ENCODE data around the gene AKAP6. TPM values are rescaled to one million over a fixed set of nuclear protein-coding genes. Genes with fewer than 3 reads are reported as not detected.

The AKAP6 gene
- polyA plus RNA-seq, 2 donors: 1.5 to 1.6 TPM

DNA sequence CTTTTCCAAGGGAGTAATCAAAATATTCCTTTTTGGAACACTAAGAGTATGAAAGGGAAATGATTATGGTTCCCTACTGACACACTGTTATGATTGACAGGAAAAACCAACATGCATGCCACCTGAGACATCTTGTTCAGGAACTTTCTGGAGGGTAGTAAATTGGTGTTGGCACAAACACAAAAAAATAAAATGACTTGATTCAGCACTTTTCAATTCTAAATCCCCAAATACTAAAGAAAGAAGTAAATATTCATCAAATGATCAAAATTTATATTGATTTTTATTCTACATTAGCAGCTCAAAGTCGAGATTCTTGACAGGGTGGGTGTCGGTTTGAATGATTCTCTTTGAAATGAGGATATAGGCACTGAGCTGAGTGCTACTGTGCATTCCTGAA lies 338.2 kb downstream of the AKAP6 start:
- Histone ChIP-seq H3K36me3 (ENCODE audit: control insufficient read depth in 2 of 2, insufficient read depth in 2 of 2, low read length in 1 of 2) (no peaks in the 10 kb centered on the region), H3K27ac (ENCODE audit: low read depth in 2 of 2, low read length in 1 of 2) (no peak overlapping the region), H3K9me3 (ENCODE audit: control insufficient read depth in 2 of 2, insufficient read depth in 1 of 2, low read depth in 1 of 2, low read length in 1 of 2) (no peaks in the 10 kb centered on the region), H3K4me1 (ENCODE audit: control insufficient read depth in 2 of 2, insufficient read depth in 2 of 2, low read length in 1 of 2) (no peaks in the 10 kb centered on the region), H3K27me3 (ENCODE audit: control insufficient read depth in 1 of 2, insufficient read depth in 2 of 2, low read length in 2 of 2) (no peaks in the 10 kb centered on the region), H3K4me3 (ENCODE audit: low read depth in 1 of 2, low read length in 2 of 2) (no peak overlapping the region)
- 63 to 74% methylated on average over 2 of the region's 2 CpGs for WGBS, 2 donors

DNA sequence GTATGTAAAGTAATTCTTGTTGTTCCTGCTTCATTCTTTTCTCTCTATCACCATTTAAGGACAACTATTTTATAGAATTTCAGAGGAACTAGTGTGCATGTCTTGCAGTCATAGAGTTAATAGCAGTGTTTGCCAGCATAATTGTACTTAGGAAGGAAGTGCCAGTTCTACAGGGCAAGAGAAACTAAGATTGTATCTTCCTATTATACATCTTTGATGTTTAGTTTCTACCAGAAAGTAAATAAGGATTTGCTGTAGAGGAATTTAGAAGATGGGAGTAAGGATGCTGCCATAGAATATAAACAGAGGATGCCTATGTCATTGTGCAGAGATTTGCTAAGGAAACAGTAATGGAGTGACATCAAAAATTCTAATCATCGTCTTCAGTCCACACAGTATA lies 338.7 kb downstream of the AKAP6 start:
- H3K27ac ChIP-seq (ENCODE audit: low read depth in 2 of 2, low read length in 1 of 2): no peak overlapping the region
- no peaks in the 10 kb centered on the region for H3K4me1 ChIP-seq (ENCODE audit: control insufficient read depth in 2 of 2, insufficient read depth in 2 of 2, low read length in 1 of 2)
- 75 to 81% methylated on average over 1 of the region's 1 CpG for WGBS, 2 donors
- H3K27me3 ChIP-seq (ENCODE audit: control insufficient read depth in 1 of 2, insufficient read depth in 2 of 2, low read length in 2 of 2): no peaks in the 10 kb centered on the region
- no peaks in the 10 kb centered on the region for H3K9me3 ChIP-seq (ENCODE audit: control insufficient read depth in 2 of 2, insufficient read depth in 1 of 2, low read depth in 1 of 2, low read length in 1 of 2)
- H3K36me3 ChIP-seq (ENCODE audit: control insufficient read depth in 2 of 2, insufficient read depth in 2 of 2, low read length in 1 of 2): no peaks in the 10 kb centered on the region
- no peak overlapping the region for H3K4me3 ChIP-seq (ENCODE audit: low read depth in 1 of 2, low read length in 2 of 2)

DNA sequence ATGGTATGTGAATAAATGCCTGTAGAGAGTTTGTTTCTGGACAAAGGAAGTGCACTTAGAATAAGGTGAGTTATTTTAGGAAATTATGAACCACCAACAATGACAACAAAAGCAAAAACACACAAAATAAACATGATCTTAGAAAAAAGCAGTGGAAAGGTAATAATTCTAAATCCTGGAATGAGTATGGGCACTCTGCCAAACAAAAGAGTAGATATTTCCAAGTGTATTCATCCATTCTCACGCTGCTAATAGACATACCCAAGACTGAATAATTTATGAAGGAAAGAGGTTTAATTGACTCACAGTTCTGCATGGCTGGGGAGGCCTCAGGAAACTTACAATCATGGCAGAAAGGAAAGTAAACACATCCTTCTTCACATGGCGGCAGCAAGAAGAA lies 340.3 kb downstream of the AKAP6 start:
- WGBS, 2 donors: 71 to 79% methylated on average over 2 of the region's 2 CpGs
- no peak overlapping the region for H3K27ac ChIP-seq (ENCODE audit: low read depth in 2 of 2, low read length in 1 of 2)
- no peak overlapping the region for H3K4me3 ChIP-seq (ENCODE audit: low read depth in 1 of 2, low read length in 2 of 2)
- H3K4me1 ChIP-seq (ENCODE audit: control insufficient read depth in 2 of 2, insufficient read depth in 2 of 2, low read length in 1 of 2): no peaks in the 10 kb centered on the region
- no peaks in the 10 kb centered on the region for H3K36me3 ChIP-seq (ENCODE audit: control insufficient read depth in 2 of 2, insufficient read depth in 2 of 2, low read length in 1 of 2)
- H3K27me3 ChIP-seq (ENCODE audit: control insufficient read depth in 1 of 2, insufficient read depth in 2 of 2, low read length in 2 of 2): no peaks in the 10 kb centered on the region
- no peaks in the 10 kb centered on the region for H3K9me3 ChIP-seq (ENCODE audit: control insufficient read depth in 2 of 2, insufficient read depth in 1 of 2, low read depth in 1 of 2, low read length in 1 of 2)

DNA sequence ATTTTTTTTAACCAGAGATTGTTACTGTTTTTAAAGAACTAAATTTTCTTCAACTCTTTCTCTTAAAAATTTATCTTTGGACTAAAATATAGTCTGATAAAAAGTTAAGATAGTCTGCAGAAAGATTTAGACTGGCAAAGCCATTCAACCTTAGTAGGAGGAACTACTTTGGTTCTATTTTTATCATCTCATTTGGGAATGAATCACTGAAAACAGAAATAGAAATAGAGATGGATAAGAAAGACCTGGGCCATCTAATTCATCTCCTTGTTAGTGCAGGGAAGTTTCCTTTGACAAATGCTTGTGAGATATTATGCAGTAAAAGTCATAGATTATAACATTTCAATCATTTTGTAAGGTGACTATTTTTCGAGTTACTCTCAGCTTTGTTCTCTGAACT lies 346.3 kb downstream of the AKAP6 start:
- no peaks in the 10 kb centered on the region for H3K27me3 ChIP-seq (ENCODE audit: control insufficient read depth in 1 of 2, insufficient read depth in 2 of 2, low read length in 2 of 2)
- H3K9me3 ChIP-seq (ENCODE audit: control insufficient read depth in 2 of 2, insufficient read depth in 1 of 2, low read depth in 1 of 2, low read length in 1 of 2): no peaks in the 10 kb centered on the region
- H3K27ac ChIP-seq (ENCODE audit: low read depth in 2 of 2, low read length in 1 of 2): no peak overlapping the region
- no peak overlapping the region for H3K4me3 ChIP-seq (ENCODE audit: low read depth in 1 of 2, low read length in 2 of 2)
- WGBS, 2 donors: 86 to 92% methylated on average over 1 of the region's 1 CpG
- H3K4me1 ChIP-seq (ENCODE audit: control insufficient read depth in 2 of 2, insufficient read depth in 2 of 2, low read length in 1 of 2): no peaks in the 10 kb centered on the region
- H3K36me3 ChIP-seq (ENCODE audit: control insufficient read depth in 2 of 2, insufficient read depth in 2 of 2, low read length in 1 of 2): no peaks in the 10 kb centered on the region

DNA sequence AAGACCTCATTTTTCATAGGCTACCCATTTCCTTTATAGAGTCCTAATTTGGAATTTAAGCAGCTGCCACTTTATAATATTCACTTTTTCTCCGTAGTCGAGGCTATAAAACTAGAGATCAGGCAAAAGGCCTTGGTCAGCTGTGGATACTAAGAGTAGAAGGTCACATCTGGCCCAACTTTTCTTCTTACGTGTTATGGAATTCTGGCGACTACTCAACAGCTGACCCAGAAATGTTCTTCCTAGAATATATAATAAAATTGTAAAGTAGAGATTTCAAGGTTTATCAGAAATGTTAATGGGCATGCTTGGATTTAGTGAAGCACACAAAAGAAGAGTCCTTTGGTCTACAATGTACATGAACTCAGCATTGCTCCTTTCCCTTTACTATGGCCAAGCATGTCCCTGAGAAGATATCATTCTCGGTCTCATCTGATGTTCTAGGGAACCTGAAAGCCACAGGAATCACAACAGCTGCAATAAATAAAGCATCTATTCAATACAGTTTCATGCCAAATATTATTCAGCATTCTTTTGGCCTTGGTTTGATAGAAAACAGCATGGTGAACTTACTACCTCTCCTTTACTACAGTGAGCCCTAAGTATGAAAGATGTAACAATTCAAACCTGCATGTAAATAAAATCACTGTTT lies 348.2 kb downstream of the AKAP6 start:
- 86 to 89% methylated on average over 5 of the region's 5 CpGs for WGBS, 2 donors
- H3K4me1 ChIP-seq (ENCODE audit: control insufficient read depth in 2 of 2, insufficient read depth in 2 of 2, low read length in 1 of 2): no peaks in the 10 kb centered on the region
- no peak overlapping the region for H3K4me3 ChIP-seq (ENCODE audit: low read depth in 1 of 2, low read length in 2 of 2)
- H3K9me3 ChIP-seq (ENCODE audit: control insufficient read depth in 2 of 2, insufficient read depth in 1 of 2, low read depth in 1 of 2, low read length in 1 of 2): no peaks in the 10 kb centered on the region
- no peaks in the 10 kb centered on the region for H3K27me3 ChIP-seq (ENCODE audit: control insufficient read depth in 1 of 2, insufficient read depth in 2 of 2, low read length in 2 of 2)
- no peaks in the 10 kb centered on the region for H3K36me3 ChIP-seq (ENCODE audit: control insufficient read depth in 2 of 2, insufficient read depth in 2 of 2, low read length in 1 of 2)
- H3K27ac ChIP-seq (ENCODE audit: low read depth in 2 of 2, low read length in 1 of 2): no peak overlapping the region

DNA sequence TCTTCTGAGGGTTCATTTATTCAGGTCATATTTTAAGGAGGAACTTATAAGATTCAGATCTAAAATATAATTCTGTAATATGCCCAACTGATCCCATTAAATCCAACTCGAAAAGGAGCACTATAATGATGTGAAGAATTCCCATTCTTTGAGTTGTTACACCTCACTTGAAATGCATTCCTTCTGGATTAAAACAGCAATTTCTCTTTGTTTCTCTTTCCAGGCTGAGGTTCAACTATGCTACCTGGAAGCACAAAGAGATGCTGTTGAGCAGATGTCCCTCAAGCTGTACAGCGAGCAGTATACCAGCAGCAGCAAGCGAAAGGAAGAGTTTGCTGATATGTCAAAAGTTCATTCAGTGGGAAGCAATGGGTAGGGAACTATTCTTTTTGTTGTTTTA lies 349.0 kb downstream of the AKAP6 start:
- H3K4me3 ChIP-seq (ENCODE audit: low read depth in 1 of 2, low read length in 2 of 2): no peak overlapping the region

DNA sequence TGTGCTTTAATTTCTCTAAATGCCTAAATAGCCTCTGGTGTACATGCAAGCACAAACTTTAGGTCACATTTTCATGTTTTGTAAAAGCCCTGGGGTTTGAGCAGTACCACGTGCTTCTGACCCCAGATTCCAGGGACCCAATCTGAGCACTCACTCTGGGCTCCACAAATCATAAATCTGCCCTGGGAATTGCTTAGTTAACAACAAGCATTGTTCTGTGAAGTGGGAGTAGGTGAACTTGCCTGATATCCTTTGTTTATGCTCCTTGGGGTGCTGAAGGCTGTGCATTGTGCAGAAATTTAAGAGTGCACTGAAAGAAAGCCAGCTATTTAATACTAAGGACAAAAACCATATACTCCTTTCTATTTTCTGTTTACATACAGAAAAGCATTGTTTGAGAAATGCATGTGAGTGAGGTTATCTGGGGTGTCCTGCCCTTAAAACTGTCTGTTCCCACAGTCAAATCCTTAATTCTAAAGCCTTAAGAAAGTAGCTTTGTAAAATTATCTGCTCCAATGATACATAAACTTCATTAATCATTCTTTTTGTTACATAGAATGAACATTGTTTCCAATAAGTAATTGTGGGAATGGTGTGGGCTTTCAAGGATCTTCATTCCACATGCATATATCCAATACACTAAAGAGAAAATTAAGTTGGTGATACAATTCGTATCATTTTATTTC lies 351.0 kb downstream of the AKAP6 start:
- 77 to 83% methylated on average over 2 of the region's 2 CpGs for WGBS, 2 donors
- Histone ChIP-seq H3K27me3 (ENCODE audit: control insufficient read depth in 1 of 2, insufficient read depth in 2 of 2, low read length in 2 of 2) (no peaks in the 10 kb centered on the region), H3K27ac (ENCODE audit: low read depth in 2 of 2, low read length in 1 of 2) (no peak overlapping the region), H3K9me3 (ENCODE audit: control insufficient read depth in 2 of 2, insufficient read depth in 1 of 2, low read depth in 1 of 2, low read length in 1 of 2) (no peaks in the 10 kb centered on the region), H3K36me3 (ENCODE audit: control insufficient read depth in 2 of 2, insufficient read depth in 2 of 2, low read length in 1 of 2) (no peaks in the 10 kb centered on the region), H3K4me3 (ENCODE audit: low read depth in 1 of 2, low read length in 2 of 2) (no peak overlapping the region), H3K4me1 (ENCODE audit: control insufficient read depth in 2 of 2, insufficient read depth in 2 of 2, low read length in 1 of 2) (no peaks in the 10 kb centered on the region)

More for the DNA sequence above, 349.0 kb downstream of the AKAP6 start:
- H3K27me3 ChIP-seq (ENCODE audit: control insufficient read depth in 1 of 2, insufficient read depth in 2 of 2, low read length in 2 of 2): no peaks in the 10 kb centered on the region
- no peaks in the 10 kb centered on the region for H3K4me1 ChIP-seq (ENCODE audit: control insufficient read depth in 2 of 2, insufficient read depth in 2 of 2, low read length in 1 of 2)
- H3K36me3 ChIP-seq (ENCODE audit: control insufficient read depth in 2 of 2, insufficient read depth in 2 of 2, low read length in 1 of 2): no peaks in the 10 kb centered on the region
- no peak overlapping the region for H3K27ac ChIP-seq (ENCODE audit: low read depth in 2 of 2, low read length in 1 of 2)
- no peaks in the 10 kb centered on the region for H3K9me3 ChIP-seq (ENCODE audit: control insufficient read depth in 2 of 2, insufficient read depth in 1 of 2, low read depth in 1 of 2, low read length in 1 of 2)
- WGBS, 2 donors: 54 to 69% methylated on average over 3 of the region's 3 CpGs

DNA sequence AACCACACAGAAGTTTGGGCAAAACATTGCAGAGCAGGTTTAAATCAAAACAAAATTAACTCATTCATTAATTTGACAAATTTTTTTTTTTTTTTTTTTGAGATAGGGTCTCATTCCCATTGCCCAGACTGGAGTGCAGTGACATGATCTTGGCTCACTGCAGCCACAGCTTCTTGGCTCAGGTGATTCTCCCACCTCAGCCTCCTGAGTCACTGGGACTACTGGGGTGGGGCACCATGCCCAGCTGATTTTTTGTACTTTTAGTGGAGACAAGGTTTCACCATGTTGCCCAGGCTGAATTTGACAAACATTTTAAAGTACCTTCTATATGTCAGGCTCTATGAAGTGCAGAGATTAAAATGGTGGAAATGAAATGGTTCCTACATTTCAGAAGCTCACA lies 352.5 kb downstream of the AKAP6 start:
- no peak overlapping the region for H3K27ac ChIP-seq (ENCODE audit: low read depth in 2 of 2, low read length in 1 of 2)

DNA sequence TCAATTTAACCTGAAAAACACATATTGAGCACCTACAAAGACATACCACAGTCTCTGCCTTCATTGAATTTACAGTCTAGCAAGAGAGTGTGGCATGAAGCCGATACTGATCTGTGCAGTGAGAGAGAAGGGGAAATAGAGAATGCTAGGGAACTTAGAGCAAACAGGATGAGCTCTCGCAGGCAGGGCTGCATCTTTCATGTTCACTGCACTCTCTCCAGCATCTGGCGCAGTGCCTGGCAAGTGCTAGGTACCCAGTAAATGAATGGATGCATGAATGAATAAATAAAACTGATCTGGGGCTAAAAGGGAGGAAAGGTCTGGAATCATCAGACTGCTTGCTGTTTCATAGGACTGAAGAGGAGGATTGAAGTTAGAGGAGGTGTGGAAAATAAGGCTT lies 353.1 kb downstream of the AKAP6 start:
- Histone ChIP-seq H3K9me3 (ENCODE audit: control insufficient read depth in 2 of 2, insufficient read depth in 1 of 2, low read depth in 1 of 2, low read length in 1 of 2) (no peaks in the 10 kb centered on the region), H3K27ac (ENCODE audit: low read depth in 2 of 2, low read length in 1 of 2) (no peak overlapping the region), H3K4me1 (ENCODE audit: control insufficient read depth in 2 of 2, insufficient read depth in 2 of 2, low read length in 1 of 2) (no peaks in the 10 kb centered on the region), H3K4me3 (ENCODE audit: low read depth in 1 of 2, low read length in 2 of 2) (no peak overlapping the region), H3K27me3 (ENCODE audit: control insufficient read depth in 1 of 2, insufficient read depth in 2 of 2, low read length in 2 of 2) (no peaks in the 10 kb centered on the region), H3K36me3 (ENCODE audit: control insufficient read depth in 2 of 2, insufficient read depth in 2 of 2, low read length in 1 of 2) (no peaks in the 10 kb centered on the region)
- WGBS, 2 donors: 82 to 86% methylated on average over 3 of the region's 3 CpGs

More for the DNA sequence above, 352.5 kb downstream of the AKAP6 start:
- Histone ChIP-seq H3K36me3 (ENCODE audit: control insufficient read depth in 2 of 2, insufficient read depth in 2 of 2, low read length in 1 of 2) (no peaks in the 10 kb centered on the region), H3K9me3 (ENCODE audit: control insufficient read depth in 2 of 2, insufficient read depth in 1 of 2, low read depth in 1 of 2, low read length in 1 of 2) (no peaks in the 10 kb centered on the region), H3K4me3 (ENCODE audit: low read depth in 1 of 2, low read length in 2 of 2) (no peak overlapping the region), H3K27me3 (ENCODE audit: control insufficient read depth in 1 of 2, insufficient read depth in 2 of 2, low read length in 2 of 2) (no peaks in the 10 kb centered on the region), H3K4me1 (ENCODE audit: control insufficient read depth in 2 of 2, insufficient read depth in 2 of 2, low read length in 1 of 2) (no peaks in the 10 kb centered on the region)

DNA sequence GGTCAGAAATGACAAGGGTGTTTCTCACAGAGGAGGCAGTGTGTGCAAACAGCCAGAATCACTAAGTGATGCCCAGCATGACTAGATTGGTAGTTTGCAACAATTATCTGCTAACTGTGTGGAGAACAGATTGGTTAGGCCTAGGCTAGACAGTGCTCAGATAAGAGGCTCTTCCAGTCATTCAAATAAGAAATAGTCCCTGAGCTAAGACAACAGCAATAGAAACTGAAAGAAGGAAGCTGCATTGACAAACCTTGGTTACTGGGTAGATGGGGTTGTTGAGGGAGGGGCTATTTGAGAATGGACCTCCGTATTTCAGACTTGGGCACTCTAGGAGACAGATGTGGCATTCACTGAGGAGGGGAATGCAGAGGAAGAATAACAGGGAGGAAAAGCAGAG lies 354.6 kb downstream of the AKAP6 start:
- WGBS, 2 donors: 81 to 91% methylated on average over 1 of the region's 1 CpG
- no peaks in the 10 kb centered on the region for H3K27me3 ChIP-seq (ENCODE audit: control insufficient read depth in 1 of 2, insufficient read depth in 2 of 2, low read length in 2 of 2)

More for the DNA sequence above, 354.6 kb downstream of the AKAP6 start:
- H3K9me3 ChIP-seq (ENCODE audit: control insufficient read depth in 2 of 2, insufficient read depth in 1 of 2, low read depth in 1 of 2, low read length in 1 of 2): no peaks in the 10 kb centered on the region
- no peaks in the 10 kb centered on the region for H3K4me1 ChIP-seq (ENCODE audit: control insufficient read depth in 2 of 2, insufficient read depth in 2 of 2, low read length in 1 of 2)
- H3K27ac ChIP-seq (ENCODE audit: low read depth in 2 of 2, low read length in 1 of 2): no peak overlapping the region
- no peak overlapping the region for H3K4me3 ChIP-seq (ENCODE audit: low read depth in 1 of 2, low read length in 2 of 2)
- no peaks in the 10 kb centered on the region for H3K36me3 ChIP-seq (ENCODE audit: control insufficient read depth in 2 of 2, insufficient read depth in 2 of 2, low read length in 1 of 2)

Data from esophagus (tissue), 2 donors.